Activated naive CD8-positive, alpha-beta T cell treated with anti-CD3 and anti-CD28 coated beads, Interleukin-2, amount 10 ng/mL, durations not matched to agents 7 days and 5 days (primary cell): Measurements from ENCODE around the gene ITGA11. TPM values are rescaled to one million over a fixed set of nuclear protein-coding genes. Genes with fewer than 3 reads are reported as not detected.

Experiments used
- ATAC-seq: fragments of 150-1000 bp; cut with Tn5 transposase; one replicate; pipeline ENCODE4 v1.10.0; 2021; ENCODE audit warnings: low read depth, moderate library complexity
- POLR2A ChIA-PET: fragments of 350-600 bp; sonication (Branson Sonifier 250); formaldehyde crosslinking; loops from one replicate; lab custom pipeline; 2021; ENCODE audit warnings: antibody characterized with exemption; lab: Charles Lee
- DNase-seq: peaks from one replicate; pipeline ENCODE4 v3.0.0; 2021
- H3K27ac Mint-ChIP-seq: one replicate; pipeline ENCODE4 v1.8.0; 2022; ENCODE audit warnings: mild to moderate bottlenecking, mixed read lengths
- H3K27me3 Mint-ChIP-seq: one replicate; pipeline ENCODE4 v1.8.0; 2022; ENCODE audit warnings: mild to moderate bottlenecking, moderate library complexity, mixed read lengths
- H3K36me3 Mint-ChIP-seq: one replicate; pipeline ENCODE4 v1.8.0; 2021; ENCODE audit warnings: mild to moderate bottlenecking, mixed read lengths
- H3K4me1 Mint-ChIP-seq: one replicate; pipeline ENCODE4 v1.8.0; 2021; ENCODE audit warnings: mixed read lengths
- H3K4me3 Mint-ChIP-seq: one replicate; pipeline ENCODE4 v1.8.0; 2022; ENCODE audit warnings: mild to moderate bottlenecking, moderate library complexity, mixed read lengths
- H3K9me3 Mint-ChIP-seq: one replicate; pipeline ENCODE4 v1.8.0; 2021; ENCODE audit warnings: mixed read lengths
- total RNA-seq, 2 experiments: library from RNA; stranded (reverse); gene quantifications; one replicate each; pipeline ENCODE4 v1.2.3, GENCODE V29; 2021

Gene ITGA11
- total RNA-seq, 2 experiments from 2014 or later: 0.57 to 0.61 TPM

DNA sequence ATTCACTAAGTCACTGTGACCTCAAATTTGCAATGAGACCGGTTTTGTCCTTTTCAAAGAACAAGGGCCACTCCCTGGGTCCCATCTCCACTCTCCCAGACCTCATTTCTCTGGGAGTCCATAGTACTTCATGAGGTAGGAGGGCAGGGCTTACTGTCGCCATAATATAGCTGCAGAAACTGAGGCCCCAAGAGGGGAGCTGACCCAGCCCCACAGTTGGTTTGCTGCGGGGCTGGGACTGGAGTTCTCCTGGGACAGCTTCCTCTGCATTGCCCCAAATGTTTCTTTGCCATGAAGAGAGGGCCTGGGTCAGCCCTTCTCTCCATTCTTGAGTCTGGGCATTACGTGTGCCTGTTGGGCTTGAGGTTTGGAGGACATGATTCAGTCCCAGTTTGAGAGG lies 60.1 kb downstream of the ITGA11 start:
- POLR2A ChIA-PET: no interaction called here
- Mint-ChIP-seq H3K27ac (no peak overlapping the region), H3K4me1 (peaks cover 8% of the 10 kb centered on the region), H3K27me3 (peaks cover 6% of the 10 kb centered on the region), H3K36me3 (no peaks in the 10 kb centered on the region), H3K4me3 (no peak overlapping the region), H3K9me3 (no peaks in the 10 kb centered on the region)
- no peak for DNase-seq
- ATAC-seq: no peak

DNA sequence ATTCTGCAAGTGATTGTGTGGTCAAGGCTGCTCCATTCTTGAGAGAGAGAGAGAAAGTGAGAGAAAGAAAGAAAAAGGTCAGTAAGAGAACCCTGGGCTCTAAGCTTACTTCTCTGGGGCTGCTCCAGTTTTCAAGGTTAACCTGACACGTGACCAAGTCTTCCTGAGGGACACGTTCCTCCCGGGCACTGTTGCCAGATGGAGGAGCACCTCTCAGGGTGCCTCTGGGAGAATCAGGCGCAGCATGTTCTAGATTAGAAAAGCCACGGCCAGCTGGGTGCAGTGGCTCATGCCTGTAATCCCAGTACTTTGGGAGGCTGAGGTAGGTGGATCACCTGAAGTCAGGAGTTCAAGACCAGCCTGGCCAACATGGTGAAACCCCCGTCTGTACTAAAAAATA lies 60.8 kb downstream of the ITGA11 start:
- Mint-ChIP-seq H3K9me3 (no peaks in the 10 kb centered on the region), H3K4me1 (peaks cover 9% of the 10 kb centered on the region), H3K27me3 (peaks cover 6% of the 10 kb centered on the region), H3K36me3 (no peaks in the 10 kb centered on the region), H3K27ac (no peak overlapping the region), H3K4me3 (no peak overlapping the region)
- no peak for DNase-seq
- ATAC-seq: no peak
- POLR2A ChIA-PET: no interaction called here

DNA sequence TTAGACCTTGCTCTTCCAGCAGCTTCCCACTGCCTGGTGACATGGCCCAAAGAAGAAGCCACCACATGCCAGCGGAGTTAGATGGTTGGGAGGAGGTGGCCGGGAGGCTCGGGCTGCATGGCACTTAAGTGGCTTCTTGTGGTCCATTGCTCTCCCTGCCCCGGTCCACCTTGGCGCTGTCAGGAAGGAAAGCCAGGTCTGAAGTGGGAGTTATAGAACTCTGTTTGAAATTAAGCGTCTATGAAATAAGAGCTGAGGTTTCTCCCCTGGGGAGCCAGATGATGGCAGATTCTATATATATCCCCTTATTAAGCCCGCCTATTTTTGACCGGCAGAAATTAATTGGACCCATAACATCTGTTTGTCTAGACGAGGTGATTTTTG lies 61.2 kb downstream of the ITGA11 start:
- no peaks in the 10 kb centered on the region for H3K9me3 Mint-ChIP-seq
- DNase-seq (no peak), ATAC-seq (no peak)
- no peak overlapping the region for H3K27ac Mint-ChIP-seq
- peaks cover 9% of the 10 kb centered on the region for H3K4me1 Mint-ChIP-seq
- no peak overlapping the region for H3K4me3 Mint-ChIP-seq
- no peaks in the 10 kb centered on the region for H3K36me3 Mint-ChIP-seq
- peaks cover 6% of the 10 kb centered on the region for H3K27me3 Mint-ChIP-seq
- POLR2A ChIA-PET: no interaction called here

DNA sequence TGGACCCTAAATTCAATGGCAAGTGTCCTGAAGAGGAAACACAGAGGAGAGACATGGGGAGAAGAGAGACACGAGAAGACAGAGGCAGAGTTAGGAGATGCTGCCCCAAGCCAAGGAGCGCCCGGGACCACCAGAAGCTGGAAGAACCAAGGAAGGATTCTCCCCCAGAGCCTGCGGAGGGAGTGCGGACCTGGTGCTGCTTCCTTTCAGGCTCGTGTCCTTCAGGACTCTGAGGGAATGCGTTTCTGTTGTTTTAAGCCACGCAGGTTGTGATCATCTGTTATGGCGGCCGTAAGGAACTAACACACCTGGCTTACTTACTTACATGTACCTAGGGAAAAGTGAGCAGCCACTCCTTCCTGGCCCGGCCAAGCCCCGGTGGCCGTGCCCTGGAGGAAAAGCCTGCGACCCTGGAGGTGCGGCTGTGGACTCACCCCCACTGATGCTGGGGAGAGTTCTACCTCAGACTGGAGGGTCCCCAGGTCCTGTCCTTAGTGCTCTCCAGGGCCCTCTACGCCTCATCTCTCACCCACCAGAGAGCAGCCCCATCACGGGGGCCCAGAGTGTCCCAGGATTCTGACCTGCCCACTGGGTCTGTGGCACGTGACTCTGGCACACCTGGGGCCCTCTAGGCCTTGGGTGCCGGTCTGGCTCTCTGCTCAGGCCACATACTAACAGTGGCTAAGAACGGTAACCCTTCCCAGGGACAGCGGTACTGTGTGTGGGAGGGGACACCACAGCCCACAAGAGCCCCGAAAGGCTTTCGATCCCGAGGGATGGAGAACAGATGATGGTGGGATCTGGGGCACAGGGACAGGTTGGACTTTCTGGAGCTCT lies 61.8 kb downstream of the ITGA11 start:
- peaks cover 6% of the 10 kb centered on the region for H3K27me3 Mint-ChIP-seq

DNA sequence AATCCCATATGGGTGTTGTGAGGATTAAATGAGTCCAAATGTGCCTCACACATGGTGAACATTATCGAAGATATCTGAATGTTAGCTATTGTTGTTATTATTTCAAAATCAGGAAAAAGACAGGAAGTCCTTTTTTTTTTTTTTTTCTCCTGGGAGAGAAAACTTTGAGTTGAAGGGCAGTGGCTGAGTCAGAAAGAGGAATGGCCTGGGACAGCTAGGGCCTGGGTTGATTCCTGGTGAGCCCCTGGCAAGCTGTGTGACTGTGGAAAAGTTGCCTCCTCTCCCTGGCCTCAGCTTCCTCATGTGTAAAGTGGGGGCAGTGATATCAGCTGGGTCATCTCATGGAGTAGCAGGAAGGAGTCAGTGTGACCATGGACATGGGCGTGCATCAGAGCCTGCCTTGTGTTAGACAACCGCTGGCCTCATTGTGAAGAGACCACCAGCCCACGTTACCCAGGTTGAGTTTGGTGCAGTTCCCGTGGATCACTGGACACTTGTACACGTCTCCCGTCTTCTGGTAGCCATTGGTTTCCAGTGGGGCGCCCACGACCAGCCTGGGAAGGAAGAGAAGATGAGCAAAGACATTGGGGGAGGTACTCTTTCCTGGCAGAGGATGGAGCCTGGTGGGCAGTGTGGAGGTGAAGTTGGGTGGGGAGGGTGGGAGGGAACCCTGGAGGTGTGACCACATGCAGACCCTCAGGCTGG lies 63.1 kb downstream of the ITGA11 start:
- Mint-ChIP-seq H3K36me3 (no peaks in the 10 kb centered on the region), H3K27me3 (peaks cover 6% of the 10 kb centered on the region), H3K9me3 (no peaks in the 10 kb centered on the region), H3K4me1 (peaks cover 18% of the 10 kb centered on the region), H3K27ac (no peak overlapping the region), H3K4me3 (no peak overlapping the region)
- DNase-seq (no peak), ATAC-seq (no peak)
- POLR2A ChIA-PET: interaction anchor here (0.7 kb wide), 1 partner anchor 1237 kb away, joined by 3 read pairs; no protein-coding TSS in a partner anchor

More for the DNA sequence above, 61.8 kb downstream of the ITGA11 start:
- Mint-ChIP-seq H3K4me1 (peaks cover 14% of the 10 kb centered on the region), H3K27ac (no peak overlapping the region), H3K9me3 (no peaks in the 10 kb centered on the region), H3K36me3 (no peaks in the 10 kb centered on the region), H3K4me3 (no peak overlapping the region)
- DNase-seq (peak; percentile 21), ATAC-seq (no peak)
- POLR2A ChIA-PET: no interaction called here

DNA sequence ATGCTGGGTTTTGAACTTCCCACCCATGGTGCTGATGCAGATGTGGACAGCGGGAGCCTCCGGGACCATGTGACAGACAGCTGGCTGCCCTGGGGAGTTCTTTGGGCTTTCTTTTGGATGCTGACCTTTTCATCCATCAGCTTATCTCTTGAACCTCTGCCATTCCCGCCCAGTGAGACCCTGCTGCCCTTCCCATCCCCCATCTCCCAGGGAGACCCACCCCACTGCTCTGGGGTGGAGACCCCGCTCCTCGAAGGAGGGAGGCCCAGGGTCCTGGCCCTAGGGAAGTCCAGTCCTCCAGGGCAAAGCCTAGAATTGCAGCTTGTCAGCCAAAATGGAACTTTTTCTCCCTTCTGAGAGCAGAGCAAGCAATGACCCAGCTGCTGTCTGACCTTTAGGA lies 64.0 kb downstream of the ITGA11 start:
- H3K4me1 Mint-ChIP-seq: peaks cover 18% of the 10 kb centered on the region
- H3K4me3 Mint-ChIP-seq: no peak overlapping the region
- H3K9me3 Mint-ChIP-seq: no peaks in the 10 kb centered on the region
- no peak for ATAC-seq
- DNase-seq: no peak
- no peaks in the 10 kb centered on the region for H3K36me3 Mint-ChIP-seq
- no peak overlapping the region for H3K27ac Mint-ChIP-seq
- H3K27me3 Mint-ChIP-seq: peaks cover 6% of the 10 kb centered on the region
- POLR2A ChIA-PET: interaction anchor here (0.7 kb wide), 1 partner anchor 1238 kb away, joined by 3 read pairs; no protein-coding TSS in a partner anchor

DNA sequence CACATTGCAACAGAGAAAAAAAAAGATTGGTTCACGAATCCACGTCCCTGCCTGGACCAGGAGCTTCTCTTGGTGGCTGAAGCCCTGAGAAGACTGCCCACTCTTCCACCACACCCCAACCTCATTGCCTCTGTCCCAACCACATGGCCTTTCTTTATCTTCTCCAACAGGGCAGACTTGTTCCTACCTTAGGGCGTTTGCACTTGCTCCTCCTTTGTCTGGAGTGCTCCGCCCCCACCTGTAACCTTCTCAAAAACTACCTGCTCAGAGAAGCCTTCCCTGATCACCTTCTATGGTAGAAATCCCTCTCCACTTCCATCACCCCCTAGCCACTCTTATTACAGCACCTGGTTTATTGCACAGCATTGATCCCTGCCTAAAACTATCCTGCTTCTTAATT lies 64.7 kb downstream of the ITGA11 start:
- Mint-ChIP-seq H3K27me3 (peaks cover 6% of the 10 kb centered on the region), H3K4me1 (peaks cover 18% of the 10 kb centered on the region), H3K27ac (peak overlapping the region; percentile 74), H3K9me3 (no peaks in the 10 kb centered on the region), H3K4me3 (no peak overlapping the region), H3K36me3 (no peaks in the 10 kb centered on the region)
- POLR2A ChIA-PET: no interaction called here
- no peak for ATAC-seq
- DNase-seq: no peak

DNA sequence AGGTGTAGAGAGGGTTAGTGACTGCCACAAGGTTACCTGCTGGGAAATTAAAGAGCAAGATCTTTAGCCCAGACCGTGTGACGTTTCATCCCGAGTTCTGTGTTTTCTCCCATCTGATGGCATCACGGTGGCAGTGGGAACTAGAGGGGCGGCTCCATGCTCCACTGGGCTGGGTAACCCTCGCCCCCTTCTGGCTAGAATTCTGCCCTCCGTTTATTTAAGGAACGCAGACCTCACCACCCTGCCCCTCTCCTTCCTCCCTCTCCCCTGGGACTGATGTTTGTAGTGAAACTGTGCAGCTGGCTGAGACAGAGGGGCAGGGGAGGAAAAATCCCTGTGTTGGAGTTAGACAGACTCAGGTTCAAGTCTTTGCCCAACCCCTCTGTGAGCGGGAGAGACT lies 65.6 kb downstream of the ITGA11 start:
- POLR2A ChIA-PET: no interaction called here
- ATAC-seq (no peak), DNase-seq (no peak)
- H3K4me3 Mint-ChIP-seq: peak overlapping the region; percentile 71
- H3K27ac Mint-ChIP-seq: peak overlapping the region; percentile 52
- peaks cover 6% of the 10 kb centered on the region for H3K27me3 Mint-ChIP-seq
- H3K4me1 Mint-ChIP-seq: peaks cover 18% of the 10 kb centered on the region
- H3K36me3 Mint-ChIP-seq: no peaks in the 10 kb centered on the region
- no peaks in the 10 kb centered on the region for H3K9me3 Mint-ChIP-seq

DNA sequence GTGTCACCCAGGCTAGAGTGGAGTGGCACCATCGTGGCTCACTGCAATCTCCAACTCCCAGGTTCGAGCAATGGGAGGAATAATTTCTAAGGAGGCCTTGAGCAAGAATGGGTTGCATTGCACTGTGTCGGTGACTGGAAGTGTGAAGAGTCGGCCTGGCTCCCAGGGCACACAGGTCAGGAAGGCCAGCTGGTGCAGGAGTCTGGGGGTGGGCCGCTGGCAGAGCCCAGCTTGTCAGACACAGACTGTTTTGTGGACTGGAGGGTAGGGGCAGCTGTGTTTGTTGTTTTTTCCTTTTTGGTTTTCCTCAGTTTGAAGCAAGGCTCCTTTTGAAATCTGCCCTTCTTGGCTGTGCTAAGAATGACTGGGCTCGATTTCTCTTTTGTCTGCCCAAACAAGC lies 66.2 kb downstream of the ITGA11 start:
- no peak for ATAC-seq

DNA sequence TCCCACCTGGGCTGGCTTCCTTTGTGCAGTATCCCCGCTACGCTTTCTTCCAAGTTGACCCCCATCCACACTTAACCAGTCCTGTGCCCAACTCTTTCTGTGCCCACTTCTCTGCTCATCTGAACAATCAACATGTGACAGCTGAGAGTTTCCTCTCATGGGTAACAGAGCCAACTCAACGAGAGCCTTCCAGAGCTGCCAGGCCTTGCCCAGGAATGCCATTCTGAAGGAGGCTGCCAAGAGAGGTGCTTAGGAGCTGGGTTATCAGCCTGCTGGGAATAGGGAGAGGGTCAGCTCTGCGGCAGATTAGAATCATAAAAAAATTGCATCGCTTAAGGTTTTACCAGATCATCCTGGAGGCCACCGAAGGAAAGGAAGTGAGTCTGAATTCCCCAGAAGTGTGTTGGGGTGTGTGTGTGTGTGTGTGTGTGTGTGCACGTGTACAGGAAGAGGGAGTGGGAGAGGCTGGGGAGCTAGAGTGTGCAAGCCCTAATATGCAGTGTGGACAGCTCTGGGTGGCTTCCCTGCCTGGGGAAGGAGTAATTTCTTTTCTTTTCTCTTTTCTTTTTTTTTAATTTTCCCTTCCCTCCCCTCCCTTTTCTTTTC lies 66.7 kb downstream of the ITGA11 start:
- Mint-ChIP-seq H3K27ac (peak overlapping the region; percentile 63), H3K36me3 (no peaks in the 10 kb centered on the region), H3K4me1 (peaks cover 18% of the 10 kb centered on the region), H3K9me3 (no peaks in the 10 kb centered on the region), H3K4me3 (peak overlapping the region; percentile 71), H3K27me3 (peaks cover 6% of the 10 kb centered on the region)
- ATAC-seq (peak; percentile 62), DNase-seq (no peak)
- POLR2A ChIA-PET: no interaction called here

More for the DNA sequence above, 66.2 kb downstream of the ITGA11 start:
- Mint-ChIP-seq H3K27ac (peak overlapping the region; percentile 35), H3K4me3 (peak overlapping the region; percentile 71), H3K36me3 (no peaks in the 10 kb centered on the region), H3K4me1 (peaks cover 18% of the 10 kb centered on the region), H3K27me3 (peaks cover 6% of the 10 kb centered on the region), H3K9me3 (no peaks in the 10 kb centered on the region)
- POLR2A ChIA-PET: no interaction called here
- no peak for DNase-seq

DNA sequence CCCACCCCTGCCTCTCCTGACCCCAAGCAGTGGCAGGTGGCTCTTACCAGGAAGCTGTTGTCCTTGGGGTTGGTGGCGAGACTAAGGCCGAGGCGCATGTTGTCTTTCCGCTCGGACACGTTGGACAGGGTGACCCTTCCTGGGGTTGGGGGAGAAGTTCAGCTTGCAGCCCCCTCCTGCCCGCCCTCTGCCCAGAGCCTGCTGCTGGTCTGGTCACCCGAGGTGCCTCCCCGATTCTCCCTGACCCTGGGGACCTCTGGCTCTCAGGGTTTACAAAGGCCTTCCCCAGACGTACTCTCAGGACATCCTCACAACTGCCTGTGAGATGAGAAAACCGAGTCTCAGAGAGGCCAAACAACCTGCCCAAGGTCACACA lies 67.3 kb downstream of the ITGA11 start:
- Mint-ChIP-seq H3K4me3 (no peak overlapping the region), H3K4me1 (peaks cover 18% of the 10 kb centered on the region), H3K36me3 (no peaks in the 10 kb centered on the region), H3K27me3 (peaks cover 6% of the 10 kb centered on the region), H3K9me3 (no peaks in the 10 kb centered on the region), H3K27ac (peak overlapping the region; percentile 63)
- ATAC-seq (no peak), DNase-seq (no peak)
- POLR2A ChIA-PET: no interaction called here

DNA sequence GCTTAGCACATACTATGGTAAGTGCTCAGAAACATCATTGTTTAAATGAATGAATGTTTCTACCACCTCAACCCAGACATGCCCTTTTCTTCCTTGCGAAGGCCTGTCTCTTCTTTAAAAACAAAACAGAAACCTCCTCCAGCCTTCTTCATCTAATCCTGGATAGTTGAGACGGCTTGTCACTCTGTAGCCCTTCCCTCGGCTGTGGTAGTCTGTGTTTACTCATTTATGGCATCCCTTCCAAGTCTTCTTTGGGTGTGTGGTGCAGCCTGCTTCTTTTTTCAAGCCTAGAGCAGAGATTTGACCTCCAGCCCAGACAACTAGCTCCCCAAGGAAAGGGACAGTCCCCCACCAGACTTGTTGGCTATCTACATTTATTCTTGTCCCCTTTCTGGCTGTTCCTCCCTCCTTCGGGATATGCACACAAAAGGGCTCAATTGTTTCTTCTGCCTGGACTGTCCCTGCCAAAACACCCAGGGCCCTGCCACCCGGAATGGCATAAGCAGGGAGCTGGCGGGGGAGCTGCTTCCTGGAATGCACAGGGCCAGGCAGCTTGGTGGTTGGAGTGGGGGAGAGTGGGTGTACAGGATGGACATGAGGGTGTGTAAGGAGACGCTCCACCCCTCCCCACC lies 67.8 kb downstream of the ITGA11 start:
- POLR2A ChIA-PET: no interaction called here
- H3K4me3 Mint-ChIP-seq: no peak overlapping the region
- H3K9me3 Mint-ChIP-seq: no peaks in the 10 kb centered on the region
- ATAC-seq (no peak), DNase-seq (no peak)
- peaks cover 18% of the 10 kb centered on the region for H3K4me1 Mint-ChIP-seq
- H3K27ac Mint-ChIP-seq: no peak overlapping the region
- no peaks in the 10 kb centered on the region for H3K36me3 Mint-ChIP-seq
- H3K27me3 Mint-ChIP-seq: peaks cover 6% of the 10 kb centered on the region

DNA sequence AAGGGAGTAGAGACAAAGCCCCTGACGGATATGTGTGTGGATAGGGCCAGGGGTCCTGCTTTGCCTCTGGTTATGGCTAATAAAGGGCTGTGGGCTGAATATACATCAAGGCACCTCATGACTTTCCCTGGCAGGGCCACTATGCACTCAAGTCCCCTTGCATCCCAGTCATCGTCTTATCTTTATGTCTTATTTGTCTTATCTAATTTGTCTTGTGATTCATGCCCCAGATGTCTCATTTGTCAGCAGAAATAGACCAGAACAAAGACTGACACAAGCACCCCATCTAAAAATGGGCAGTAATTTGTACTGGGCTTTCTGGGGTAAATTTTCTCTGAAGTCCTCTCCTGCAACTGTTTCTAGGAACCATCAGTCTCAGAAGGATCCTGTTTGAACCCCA lies 68.6 kb downstream of the ITGA11 start:
- no peak overlapping the region for H3K4me3 Mint-ChIP-seq
- no peaks in the 10 kb centered on the region for H3K36me3 Mint-ChIP-seq
- no peak for DNase-seq
- ATAC-seq: no peak
- peaks cover 17% of the 10 kb centered on the region for H3K4me1 Mint-ChIP-seq
- POLR2A ChIA-PET: no interaction called here
- no peaks in the 10 kb centered on the region for H3K9me3 Mint-ChIP-seq
- no peak overlapping the region for H3K27ac Mint-ChIP-seq
- peaks cover 6% of the 10 kb centered on the region for H3K27me3 Mint-ChIP-seq
